Natural killer cell treated with Interleukin-12 subunit alpha and Interleukin-12 subunit beta and Interleukin-15 and Interleukin-18, amount 100 ng/mL, for 72 hours (primary cell): Measurements from ENCODE around the gene PIGR. TPM values are rescaled to one million over a fixed set of nuclear protein-coding genes. Genes with fewer than 3 reads are reported as not detected.
"Not testable (repeated sequence)": the region's sequence is repeated elsewhere in the genome, so short reads cannot be mapped to it uniquely, and the experiment has no call there.

Source experiments
- ATAC-seq, 2 donors: fragments of 150-1000 bp; cut with Tn5 transposase in 1 of 2; sonication (Bioruptor Pico), chemical (Tn5 transposase) in 1 of 2; 2 replicates each; pipeline ENCODE4 v1.10.0; 2021
- DNase-seq: peaks from one replicate; pipeline ENCODE4 v3.0.0; 2022; ENCODE audit warnings: low spot score
- H3K27ac Mint-ChIP-seq, 2 donors: 1 replicate in 1 of 2; 2 replicates in 1 of 2; pipeline ENCODE4 v1.8.0; 2022; ENCODE audit warnings: mixed read lengths in 2 of 2, mild to moderate bottlenecking in 1 of 2, moderate library complexity in 1 of 2
- H3K27me3 Mint-ChIP-seq, 2 donors: 1 replicate in 1 of 2; 2 replicates in 1 of 2; pipeline ENCODE4 v1.8.0; 2022; ENCODE audit warnings: mixed read lengths in 2 of 2
- H3K36me3 Mint-ChIP-seq: one replicate; pipeline ENCODE4 v1.8.0; 2022; ENCODE audit warnings: mixed read lengths
- H3K4me1 Mint-ChIP-seq, 2 donors: 1 replicate in 1 of 2; 2 replicates in 1 of 2; pipeline ENCODE4 v1.8.0; 2022; ENCODE audit warnings: low read depth in 2 of 2, mixed read lengths in 2 of 2, mild to moderate bottlenecking in 1 of 2
- H3K4me3 Mint-ChIP-seq: one replicate; pipeline ENCODE4 v1.8.0; 2022; ENCODE audit warnings: mixed read lengths
- H3K9me3 Mint-ChIP-seq: 2 replicates; pipeline ENCODE4 v1.8.0; 2022; ENCODE audit warnings: mixed read lengths
- total RNA-seq, 2 donors: library from RNA; stranded (reverse); gene quantifications; one replicate each; pipeline ENCODE4 v1.2.3, GENCODE V29; 2022

The PIGR gene
- total RNA-seq, 2 donors from 2014 or later = 0.08 TPM; not detected in 1

- no peaks in the 10 kb centered on the region for H3K9me3 Mint-ChIP-seq
- H3K4me3 Mint-ChIP-seq = no peak overlapping the region
- no peaks in the 10 kb centered on the region for H3K27me3 Mint-ChIP-seq
- no peak overlapping the region for H3K27ac Mint-ChIP-seq
- ATAC-seq (no peak), DNase-seq (no peak)
- no peaks in the 10 kb centered on the region for H3K36me3 Mint-ChIP-seq
- peaks cover 4 to 5% of the 10 kb centered on the region in 2 donors for H3K4me1 Mint-ChIP-seq
Observed at GRCh38 chr1:206939131-206939530, 7.1 kb downstream of the PIGR start.

GRCh38 chr1:206937425-206937824 lies 8.8 kb downstream of the PIGR start:
- Mint-ChIP-seq H3K36me3 (no peaks in the 10 kb centered on the region), H3K27ac (no peak overlapping the region), H3K27me3 (no peaks in the 10 kb centered on the region), H3K4me1 (no peaks in the 10 kb centered on the region), H3K4me3 (no peak overlapping the region), H3K9me3 (no peaks in the 10 kb centered on the region)
- DNase-seq = no peak
- ATAC-seq = no peak

- Mint-ChIP-seq H3K4me1 (peaks cover 8 to 10% of the 10 kb centered on the region in 2 donors), H3K27me3 (no peaks in the 10 kb centered on the region), H3K36me3 (no peaks in the 10 kb centered on the region), H3K4me3 (no peak overlapping the region), H3K27ac (no peak overlapping the region), H3K9me3 (no peaks in the 10 kb centered on the region)
- DNase-seq (no peak), ATAC-seq (peak; percentile 58 to 74)
Observed at GRCh38 chr1:206935491-206936067, 10.7 kb downstream of the PIGR start.

GRCh38 chr1:206933333-206933945 lies 12.8 kb downstream of the PIGR start:
- no peaks in the 10 kb centered on the region for H3K36me3 Mint-ChIP-seq
- no peak overlapping the region for H3K4me3 Mint-ChIP-seq
- ATAC-seq (peak in 1 of 2 donors; percentile 70), DNase-seq (peak; percentile 78)
- H3K27me3 Mint-ChIP-seq = no peaks in the 10 kb centered on the region
- H3K4me1 Mint-ChIP-seq = peaks cover 19 to 22% of the 10 kb centered on the region in 2 donors
- H3K27ac Mint-ChIP-seq = peak overlapping the region in 1 of 2 donors; percentile 60
- no peaks in the 10 kb centered on the region for H3K9me3 Mint-ChIP-seq

GRCh38 chr1:206932177-206932576 lies 14.1 kb downstream of the PIGR start:
- H3K4me1 Mint-ChIP-seq = peaks cover 19 to 22% of the 10 kb centered on the region in 2 donors
- H3K27me3 Mint-ChIP-seq = no peaks in the 10 kb centered on the region
- no peak for ATAC-seq
- no peak for DNase-seq
- H3K27ac Mint-ChIP-seq = peak overlapping the region in 1 of 2 donors; percentile 93
- no peak overlapping the region for H3K4me3 Mint-ChIP-seq
- H3K36me3 Mint-ChIP-seq = no peaks in the 10 kb centered on the region
- no peaks in the 10 kb centered on the region for H3K9me3 Mint-ChIP-seq

- Mint-ChIP-seq H3K4me1 (peaks cover 19 to 22% of the 10 kb centered on the region in 2 donors), H3K36me3 (no peaks in the 10 kb centered on the region), H3K27ac (peak overlapping the region; percentile 84 to 93), H3K4me3 (peak overlapping the region; percentile 57), H3K27me3 (no peaks in the 10 kb centered on the region), H3K9me3 (no peaks in the 10 kb centered on the region)
- no peak for DNase-seq
- ATAC-seq = no peak
Observed at GRCh38 chr1:206931709-206932108, 14.6 kb downstream of the PIGR start.

GRCh38 chr1:206930210-206930798 lies 16.0 kb downstream of the PIGR start:
- Mint-ChIP-seq H3K27ac (peak overlapping the region; percentile 84 to 93), H3K9me3 (no peaks in the 10 kb centered on the region), H3K4me1 (peaks cover 19 to 22% of the 10 kb centered on the region in 2 donors), H3K36me3 (no peaks in the 10 kb centered on the region), H3K4me3 (peak overlapping the region; percentile 57), H3K27me3 (no peaks in the 10 kb centered on the region)
- DNase-seq (peak; percentile 65), ATAC-seq (peak; percentile 78 to 79)

GRCh38 chr1:206929524-206929923 lies 16.7 kb downstream of the PIGR start:
- Mint-ChIP-seq H3K4me3 (peak overlapping the region; percentile 39), H3K4me1 (peaks cover 19 to 22% of the 10 kb centered on the region in 2 donors), H3K9me3 (no peaks in the 10 kb centered on the region), H3K27me3 (no peaks in the 10 kb centered on the region), H3K27ac (peak overlapping the region; percentile 84 to 93), H3K36me3 (no peaks in the 10 kb centered on the region)
- ATAC-seq (no peak), DNase-seq (no peak)

- no peaks in the 10 kb centered on the region for H3K9me3 Mint-ChIP-seq
- H3K27ac Mint-ChIP-seq = no peak overlapping the region
- DNase-seq (no peak), ATAC-seq (no peak)
- no peak overlapping the region for H3K4me3 Mint-ChIP-seq
- peaks cover 25 to 32% of the 10 kb centered on the region in 2 donors for H3K4me1 Mint-ChIP-seq
- no peaks in the 10 kb centered on the region for H3K36me3 Mint-ChIP-seq
- no peaks in the 10 kb centered on the region for H3K27me3 Mint-ChIP-seq
Observed at GRCh38 chr1:206926286-206926685, 20.0 kb downstream of the PIGR start.

GRCh38 chr1:206925106-206925736 lies 21.0 kb downstream of the PIGR start:
- no peaks in the 10 kb centered on the region for H3K27me3 Mint-ChIP-seq
- H3K36me3 Mint-ChIP-seq = no peaks in the 10 kb centered on the region
- no peak overlapping the region for H3K27ac Mint-ChIP-seq
- DNase-seq = peak; percentile 86
- no peaks in the 10 kb centered on the region for H3K9me3 Mint-ChIP-seq
- H3K4me3 Mint-ChIP-seq = no peak overlapping the region
- H3K4me1 Mint-ChIP-seq = peaks cover 26 to 32% of the 10 kb centered on the region in 2 donors
- ATAC-seq = peak; percentile 90 to 93

- ATAC-seq = peak in 1 of 2 donors; percentile 18
- no peaks in the 10 kb centered on the region for H3K9me3 Mint-ChIP-seq
- no peak overlapping the region for H3K4me3 Mint-ChIP-seq
- DNase-seq = no peak
- H3K4me1 Mint-ChIP-seq = peaks cover 24 to 32% of the 10 kb centered on the region in 2 donors
- H3K36me3 Mint-ChIP-seq = no peaks in the 10 kb centered on the region
- no peak overlapping the region for H3K27ac Mint-ChIP-seq
- no peaks in the 10 kb centered on the region for H3K27me3 Mint-ChIP-seq
Observed at GRCh38 chr1:206924592-206925105, 21.6 kb downstream of the PIGR start.

- ATAC-seq = peak in 1 of 2 donors; percentile 36
- not testable (repeated sequence) for H3K36me3 Mint-ChIP-seq, H3K4me3 Mint-ChIP-seq, DNase-seq, H3K27me3 Mint-ChIP-seq, H3K27ac Mint-ChIP-seq, H3K9me3 Mint-ChIP-seq
- peaks cover 23 to 30% of the 10 kb centered on the region in 2 donors for H3K4me1 Mint-ChIP-seq
Observed at GRCh38 chr1:206923961-206924557, 22.2 kb downstream of the PIGR start.
